Transverse colon (tissue), 4 donors: ENCODE measurements around the gene MAN1A2. TPM values are rescaled to one million over a fixed set of nuclear protein-coding genes. Genes with fewer than 3 reads are reported as not detected.
"Not testable (repeated sequence)": the region's sequence is repeated elsewhere in the genome, so short reads cannot be mapped to it uniquely, and the experiment has no call there.

Experiments
- DNase-seq: peaks from one replicate; pipeline ENCODE4 v3.0.0-alpha.2; 2019
- H3K27ac ChIP-seq, 4 donors: fragments of 200-600 bp; sonication (generic); 2 replicates each; pipeline ENCODE4 v1.5.1; 2016 to 2018; ENCODE audit warnings: inconsistent platforms in 4 of 4
- H3K27me3 ChIP-seq: fragments of 200-600 bp; sonication (generic); 2 replicates; pipeline ENCODE4 v1.5.1; 2017; ENCODE audit warnings: inconsistent platforms
- H3K36me3 ChIP-seq, 4 donors: fragments of 200-600 bp; sonication (generic); 2 replicates each; pipeline ENCODE4 v1.5.1; 2017 to 2019; ENCODE audit warnings: inconsistent platforms in 4 of 4
- H3K4me1 ChIP-seq, 4 donors: fragments of 200-600 bp; sonication (generic); 2 replicates each; pipeline ENCODE4 v1.5.1; 2017 to 2020; ENCODE audit warnings: inconsistent platforms in 4 of 4
- H3K4me3 ChIP-seq, 4 donors: fragments of 200-600 bp; sonication (generic); 1 replicate in 1 of 4; 2 replicates in 3 of 4; pipeline versions ENCODE4 v1.5.1 to v1.6.1; 2017 to 2019; ENCODE audit warnings: inconsistent platforms in 4 of 4
- H3K9me3 ChIP-seq, 2 donors: fragments of 200-600 bp; sonication (generic); 2 replicates each; pipeline ENCODE4 v1.5.1; 2017 to 2019; ENCODE audit warnings: inconsistent platforms in 2 of 2
- EP300 ChIP-seq: sonication (generic); formaldehyde crosslinking; IDR thresholded peaks from one replicate; pipeline ENCODE4 v1.6.1; 2017; ENCODE audit warnings: antibody characterized with exemption, low read depth
- POLR2A ChIP-seq: fragments of 450-650 bp; IDR thresholded peaks from one replicate; pipeline ENCODE4 v1.6.1; 2016; ENCODE audit warnings: antibody characterized with exemption, mild to moderate bottlenecking, moderate library complexity
- POLR2AphosphoS5 ChIP-seq, 3 donors: sonication (generic); formaldehyde crosslinking; IDR thresholded peaks; one replicate each; pipeline ENCODE4 v1.6.1; 2016; ENCODE audit warnings: antibody characterized with exemption in 3 of 3
- WGBS, 2 donors: methylation state at CpG; one replicate each; pipeline ENCODE4 v1.1.5; 2018; ENCODE audit warnings: low coverage in 1 of 2; 5-methylcytosine and 5-hydroxymethylcytosine counted together
- in situ Hi-C, 4 donors: fragments of 200-750 bp; cut with MboI; loops; one replicate each; pipeline versions ENCODE4 v1.15.0 to v1.15.1; 2017; ENCODE audit warnings: low sequenced_read_pairs in 3 of 4, low pct_ligation_motif_present in 1 of 4, low pct_unique_long_range_greater_than_20kb in 1 of 4
- intact Hi-C: fragments of 100-400 bp; cut with DNase I; formaldehyde crosslinking; loops from one replicate; pipeline ENCODE4 v1.15.1; 2023; ENCODE audit warnings: low total_unique reads
- total RNA-seq, 4 donors: library from RNA; depleted of rRNA; stranded (reverse); fragments of >200 nt; gene quantifications; one replicate each; pipeline ENCODE4 v1.1.0, GENCODE V29; 2016
- TF ChIP-seq, protein P1 (sequence below), 5 experiments: fragments of 200-600 bp in 3 of 5; fragments of 450-650 bp in 2 of 5; sonication (generic) in 3 of 5; IDR thresholded peaks; 1 replicate in 2 of 5; 2 replicates in 3 of 5; pipeline ENCODE4 v1.5.1; 2016 to 2017; ENCODE audit warnings: antibody characterized with exemption in 5 of 5, inconsistent platforms in 3 of 5, mild to moderate bottlenecking in 2 of 5, moderate library complexity in 1 of 5

The MAN1A2 gene
- total RNA-seq, 4 donors from 2014 or later: 9.0 to 38.6 (median 21.6) TPM

DNA sequence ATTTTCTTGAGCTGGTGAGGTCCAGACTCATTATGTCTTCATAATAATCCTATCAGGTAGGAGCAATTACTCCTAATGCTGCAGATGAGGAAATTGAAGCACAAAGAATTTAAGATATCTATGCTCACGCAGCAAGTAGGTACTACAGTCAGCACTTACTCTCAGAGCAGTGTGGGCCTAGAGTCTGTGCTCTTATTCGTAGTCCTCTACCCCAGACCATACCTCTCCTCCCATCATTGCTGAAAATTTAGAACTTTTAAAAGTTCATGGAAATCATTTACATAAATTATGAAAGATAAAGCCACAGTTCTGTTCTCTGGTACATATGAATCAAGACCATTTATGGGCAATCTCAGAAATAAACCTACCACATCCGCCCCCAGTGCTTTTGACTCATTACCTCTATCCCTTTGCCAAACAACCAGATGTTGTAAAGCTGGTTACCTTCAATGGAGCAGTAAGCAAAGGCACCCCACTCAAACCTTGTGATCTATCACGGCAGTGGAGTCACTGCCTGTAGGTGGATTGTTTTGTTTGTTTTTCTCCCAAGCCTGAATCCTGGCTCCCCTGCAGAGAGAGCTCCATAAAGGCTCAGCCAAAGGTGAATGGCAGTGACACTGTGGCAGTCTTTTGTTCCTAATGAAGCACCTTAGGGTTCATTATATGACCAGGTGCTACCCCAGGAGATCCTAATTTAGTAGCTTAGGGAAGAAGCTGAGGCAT, 20.9 kb upstream of the MAN1A2 start:
- Histone ChIP-seq H3K9me3 (no peaks in the 10 kb centered on the region), H3K4me3 (no peak overlapping the region), H3K36me3 (no peaks in the 10 kb centered on the region), H3K27me3 (no peaks in the 10 kb centered on the region), H3K27ac (no peak overlapping the region), H3K4me1 (no peaks in the 10 kb centered on the region)
- DNase-seq: no peak
- in situ Hi-C loops (no loop called here), intact Hi-C loops (no loop called here)
- TF ChIP-seq, protein P1, sequence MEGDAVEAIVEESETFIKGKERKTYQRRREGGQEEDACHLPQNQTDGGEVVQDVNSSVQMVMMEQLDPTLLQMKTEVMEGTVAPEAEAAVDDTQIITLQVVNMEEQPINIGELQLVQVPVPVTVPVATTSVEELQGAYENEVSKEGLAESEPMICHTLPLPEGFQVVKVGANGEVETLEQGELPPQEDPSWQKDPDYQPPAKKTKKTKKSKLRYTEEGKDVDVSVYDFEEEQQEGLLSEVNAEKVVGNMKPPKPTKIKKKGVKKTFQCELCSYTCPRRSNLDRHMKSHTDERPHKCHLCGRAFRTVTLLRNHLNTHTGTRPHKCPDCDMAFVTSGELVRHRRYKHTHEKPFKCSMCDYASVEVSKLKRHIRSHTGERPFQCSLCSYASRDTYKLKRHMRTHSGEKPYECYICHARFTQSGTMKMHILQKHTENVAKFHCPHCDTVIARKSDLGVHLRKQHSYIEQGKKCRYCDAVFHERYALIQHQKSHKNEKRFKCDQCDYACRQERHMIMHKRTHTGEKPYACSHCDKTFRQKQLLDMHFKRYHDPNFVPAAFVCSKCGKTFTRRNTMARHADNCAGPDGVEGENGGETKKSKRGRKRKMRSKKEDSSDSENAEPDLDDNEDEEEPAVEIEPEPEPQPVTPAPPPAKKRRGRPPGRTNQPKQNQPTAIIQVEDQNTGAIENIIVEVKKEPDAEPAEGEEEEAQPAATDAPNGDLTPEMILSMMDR (IDR thresholded peaks at IDR 0.05): no peak
- TF ChIP-seq POLR2AphosphoS5 (IDR thresholded peaks at IDR 0.05) (no peak), POLR2A (no peak), EP300 (no peak)
- 78 to 100% methylated on average over 2 to 4 of the region's 4 CpGs for WGBS, 2 donors

DNA sequence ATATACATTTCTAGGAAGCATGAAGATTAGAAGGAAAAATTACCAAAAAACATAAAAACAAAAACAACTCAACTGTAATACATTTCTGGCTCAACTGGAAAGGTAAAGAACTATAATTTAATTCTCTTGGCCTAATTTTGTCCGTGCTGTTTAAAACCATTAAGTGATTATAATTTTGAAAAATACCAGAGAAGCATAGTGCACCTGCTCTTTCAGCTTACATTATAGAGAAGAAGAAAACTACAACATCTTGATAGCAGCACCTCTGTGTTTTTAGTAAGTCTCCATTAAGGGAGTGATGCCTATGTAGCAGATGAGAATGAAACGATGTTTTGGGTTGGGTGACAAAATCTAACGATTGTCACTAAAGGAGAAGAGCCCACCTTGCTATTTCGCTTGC, 19.3 kb upstream of the MAN1A2 start:
- H3K27ac ChIP-seq: no peak overlapping the region

DNA sequence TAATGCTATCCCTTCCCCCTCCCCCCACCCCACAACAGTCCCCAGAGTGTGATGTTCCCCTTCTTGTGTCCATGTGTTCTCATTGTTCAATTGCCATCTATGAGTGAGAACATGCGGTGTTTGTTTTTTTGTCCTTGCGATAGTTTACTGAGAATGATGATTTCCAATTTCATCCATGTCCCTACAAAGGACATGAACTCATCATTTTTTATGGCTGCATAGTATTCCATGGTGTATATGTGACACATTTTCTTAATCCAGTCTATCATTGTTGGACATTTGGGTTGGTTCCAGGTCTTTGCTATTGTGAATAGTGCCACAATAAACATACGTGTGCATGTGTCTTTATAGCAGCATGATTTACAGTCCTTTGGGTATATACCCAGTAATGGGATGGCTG, 14.6 kb upstream of the MAN1A2 start:
- H3K27ac ChIP-seq, in situ Hi-C loops, H3K4me3 ChIP-seq, intact Hi-C loops, H3K9me3 ChIP-seq, DNase-seq, H3K4me1 ChIP-seq, H3K27me3 ChIP-seq, H3K36me3 ChIP-seq: not testable (repeated sequence)
- WGBS, 2 donors: 100% methylated on average over 2 of the region's 3 CpGs; no CpG with 5 or more reads in 1 of the 2 donors

More for the DNA sequence above, 19.3 kb upstream of the MAN1A2 start:
- no peaks in the 10 kb centered on the region for H3K4me1 ChIP-seq
- TF ChIP-seq POLR2A: no peak
- whole genome bisulfite sequencing, 2 donors: 90 to 100% methylated on average over 4 of the region's 4 CpGs
- intact Hi-C loops: no loop called here
- no peak for DNase-seq
- no peaks in the 10 kb centered on the region for H3K36me3 ChIP-seq
- no peak overlapping the region for H3K4me3 ChIP-seq
- in situ Hi-C loops: no loop called here
- no peaks in the 10 kb centered on the region for H3K9me3 ChIP-seq
- H3K27me3 ChIP-seq: no peaks in the 10 kb centered on the region

DNA sequence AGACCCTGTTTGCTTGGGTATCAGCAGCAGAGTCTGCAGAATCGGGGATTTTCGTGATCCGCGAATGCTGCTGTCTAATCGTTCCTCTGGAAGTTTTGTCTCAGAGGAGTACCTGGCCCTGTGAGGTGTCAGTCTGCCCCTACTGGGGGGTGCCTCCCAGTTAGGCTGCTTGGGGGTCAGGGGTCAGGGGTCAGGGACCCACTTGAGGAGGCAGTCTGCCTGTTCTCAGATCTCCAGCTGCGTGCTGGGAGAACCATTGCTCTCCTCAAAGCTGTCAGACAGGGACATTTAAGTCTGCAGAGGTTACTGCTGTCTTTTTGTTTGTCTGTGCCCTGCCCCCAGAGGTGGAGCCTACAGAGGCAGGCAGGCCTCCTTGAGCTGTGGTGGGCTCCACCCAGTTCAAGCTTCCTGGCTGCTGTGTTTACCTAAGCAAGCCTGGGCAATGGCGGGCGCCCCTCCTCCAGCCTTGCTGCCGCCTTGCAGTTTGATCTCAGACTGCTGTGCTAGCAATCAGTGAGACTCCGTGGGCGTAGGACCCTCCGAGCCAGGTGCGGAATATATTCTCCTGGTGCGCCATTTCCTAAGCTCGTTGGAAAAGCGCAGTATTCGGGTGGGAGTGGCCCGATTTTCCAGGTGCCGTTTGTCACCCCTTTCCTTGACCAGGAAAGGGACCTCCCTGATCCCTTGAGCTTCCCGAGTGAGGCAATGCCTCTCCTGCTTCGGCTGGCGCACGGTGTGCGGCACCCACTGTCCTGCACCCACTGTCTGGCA, 9.2 kb upstream of the MAN1A2 start:
- H3K4me3 ChIP-seq, DNase-seq, H3K36me3 ChIP-seq, in situ Hi-C loops, H3K4me1 ChIP-seq, H3K27ac ChIP-seq, intact Hi-C loops, H3K27me3 ChIP-seq, H3K9me3 ChIP-seq: not testable (repeated sequence)
- 88% methylated on average over 23 of the region's 24 CpGs; no CpG with 5 or more reads in 1 of the 2 donors for WGBS, 2 donors

DNA sequence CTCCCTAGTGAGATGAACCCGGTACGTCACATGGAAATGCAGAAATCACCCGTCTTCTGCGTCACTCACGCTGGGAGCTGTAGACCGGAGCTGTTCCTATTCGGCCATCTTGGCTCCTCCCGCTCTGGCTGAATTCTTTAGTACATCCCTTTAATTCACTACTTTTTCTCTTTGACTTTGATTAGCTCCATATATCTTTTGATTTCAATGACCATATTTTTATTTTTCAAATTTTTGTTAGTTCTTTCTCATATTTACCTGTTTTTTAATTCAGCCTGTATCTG, 8.7 kb upstream of the MAN1A2 start:
- H3K9me3 ChIP-seq, intact Hi-C loops, H3K4me3 ChIP-seq, DNase-seq, H3K4me1 ChIP-seq, H3K27me3 ChIP-seq, H3K36me3 ChIP-seq, H3K27ac ChIP-seq, in situ Hi-C loops: not testable (repeated sequence)
- WGBS, 2 donors: 77 to 90% methylated on average over 6 to 7 of the region's 8 CpGs

DNA sequence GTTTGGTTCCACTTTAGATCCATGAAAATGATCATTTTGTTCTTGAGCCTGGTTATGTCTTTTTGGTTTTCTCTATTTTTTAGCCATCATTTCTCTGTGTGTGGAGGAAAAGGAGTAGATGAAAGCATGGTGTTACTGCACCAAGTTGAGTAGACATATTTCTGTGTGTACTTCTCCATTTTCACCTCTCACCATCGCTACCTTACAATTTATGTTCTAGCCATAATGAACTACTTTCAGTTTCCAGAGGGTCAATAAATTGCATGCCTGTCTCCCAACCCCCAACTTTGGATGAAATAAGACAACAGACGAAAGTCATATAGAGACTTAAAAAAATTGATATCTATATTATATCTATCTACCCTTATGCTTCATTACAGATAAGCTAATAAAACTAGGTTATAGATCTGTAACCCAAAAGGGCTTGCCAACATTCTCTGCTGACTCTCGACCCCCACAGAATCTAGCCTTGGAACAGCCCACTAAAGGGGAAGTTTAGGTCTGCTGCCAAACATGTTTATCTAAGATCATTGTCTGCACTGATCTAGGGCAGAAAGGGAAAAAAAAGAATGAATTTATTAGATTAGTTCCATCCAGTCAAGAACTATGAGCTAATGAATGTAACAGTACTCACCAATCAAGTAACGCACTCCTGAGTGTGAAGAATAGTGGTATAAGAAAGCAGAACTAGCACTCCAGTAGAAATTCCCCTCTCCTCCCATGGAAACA, 7.5 kb upstream of the MAN1A2 start:
- TF ChIP-seq POLR2A: no peak
- TF ChIP-seq POLR2AphosphoS5 (IDR thresholded peaks at IDR 0.05): no peak
- TF ChIP-seq, protein P1 (IDR thresholded peaks at IDR 0.05): no peak
- no peak for TF ChIP-seq EP300
- no peak for DNase-seq
- Histone ChIP-seq H3K27ac (no peak overlapping the region), H3K4me1 (peaks cover 0 to 12% (median 2%) of the 10 kb centered on the region in 4 donors), H3K9me3 (no peaks in the 10 kb centered on the region), H3K36me3 (no peaks in the 10 kb centered on the region), H3K27me3 (no peaks in the 10 kb centered on the region), H3K4me3 (no peak overlapping the region)
- in situ Hi-C loops: no loop called here
- 57 to 64% methylated on average over 3 to 4 of the region's 4 CpGs for WGBS, 2 donors
- intact Hi-C loops: no loop called here
